Glutamatergic neuron (in vitro differentiated cells): ENCODE measurements around the gene BBS1. TPM values are rescaled to one million over a fixed set of nuclear protein-coding genes. Genes with fewer than 3 reads are reported as not detected.

ENCODE experiments used
- DNase-seq: peaks from one replicate; pipeline ENCODE4 v3.0.0; 2022
- H3K27ac Mint-ChIP-seq: one replicate; pipeline ENCODE4 v1.8.0; 2020; ENCODE audit warnings: mild to moderate bottlenecking, mixed read lengths, inconsistent platforms; ENCODE audit not compliant: unreplicated experiment
- H3K27me3 Mint-ChIP-seq: one replicate; pipeline ENCODE4 v1.8.0; 2020; ENCODE audit warnings: mild to moderate bottlenecking, moderate library complexity, mixed read lengths, inconsistent platforms; ENCODE audit not compliant: unreplicated experiment
- H3K36me3 Mint-ChIP-seq: one replicate; pipeline ENCODE4 v1.8.0; 2020; ENCODE audit warnings: mild to moderate bottlenecking, mixed read lengths, inconsistent platforms; ENCODE audit not compliant: unreplicated experiment
- H3K4me1 Mint-ChIP-seq: one replicate; pipeline ENCODE4 v1.8.0; 2020; ENCODE audit warnings: mild to moderate bottlenecking, low read depth, mixed read lengths, inconsistent platforms; ENCODE audit not compliant: unreplicated experiment
- H3K4me3 Mint-ChIP-seq: one replicate; pipeline ENCODE4 v1.8.0; 2020; ENCODE audit warnings: mild to moderate bottlenecking, mixed read lengths, inconsistent platforms; ENCODE audit not compliant: unreplicated experiment
- H3K9me3 Mint-ChIP-seq: one replicate; pipeline ENCODE4 v1.8.0; 2020; ENCODE audit warnings: mild to moderate bottlenecking, moderate library complexity, mixed read lengths, inconsistent platforms; ENCODE audit not compliant: unreplicated experiment
- total RNA-seq: library from RNA; stranded (reverse); fragmentation: NEBNext Ultra II Directional; extraction: Animal tissue kit (Norgen Biotek cat#: 25700); gene quantifications from one replicate; pipeline ENCODE4 v1.2.1, GENCODE V29; 2021; ENCODE audit not compliant: unreplicated experiment
- TF ChIP-seq, protein P1 (sequence below): fragments of 200-600 bp; sonication (generic); IDR thresholded peaks from one replicate; pipeline ENCODE4 v1.5.0; 2021; ENCODE audit not compliant: partially characterized antibody, unreplicated experiment

BBS1 gene
- total RNA-seq, 1 donor from 2014 or later, result 37.3 TPM

DNA sequence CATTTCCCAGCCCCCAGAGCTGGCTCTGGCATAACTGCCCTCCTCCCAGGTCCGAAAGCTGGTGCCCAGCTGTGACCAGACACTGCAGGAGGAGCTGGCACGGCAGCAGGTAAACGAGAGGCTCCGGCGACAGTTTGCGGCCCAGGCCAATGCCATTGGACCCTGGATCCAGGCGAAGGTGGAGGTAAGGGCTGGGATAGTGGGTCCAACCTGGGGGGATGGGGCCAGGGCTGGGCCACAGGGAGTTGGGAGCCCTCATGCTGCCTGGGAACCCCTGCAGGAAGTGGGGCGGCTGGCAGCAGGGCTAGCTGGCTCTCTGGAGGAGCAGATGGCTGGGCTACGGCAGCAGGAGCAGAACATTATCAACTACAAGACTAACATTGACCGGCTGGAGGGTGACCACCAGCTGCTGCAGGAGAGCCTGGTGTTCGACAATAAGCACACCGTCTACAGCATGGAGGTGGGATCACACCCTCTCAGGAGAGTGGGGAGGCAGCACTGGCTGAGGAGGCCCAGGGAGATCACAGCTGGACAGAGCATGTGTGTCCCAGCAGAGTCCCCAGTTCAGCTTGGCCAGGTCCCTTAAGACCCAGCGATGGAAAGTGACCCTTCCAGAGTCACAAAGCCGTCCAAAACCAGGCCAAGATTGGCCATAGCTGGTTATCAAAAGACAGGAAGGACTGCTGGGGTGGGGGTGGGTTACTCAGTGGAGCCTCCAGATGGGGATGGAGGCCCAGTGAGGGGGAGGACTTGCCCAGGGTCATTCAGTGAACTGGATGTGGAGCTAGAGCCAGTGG lies 50.9 kb downstream of the BBS1 start:
- no peaks in the 10 kb centered on the region for H3K36me3 Mint-ChIP-seq
- peak; percentile 54 for DNase-seq
- TF ChIP-seq, protein P1, sequence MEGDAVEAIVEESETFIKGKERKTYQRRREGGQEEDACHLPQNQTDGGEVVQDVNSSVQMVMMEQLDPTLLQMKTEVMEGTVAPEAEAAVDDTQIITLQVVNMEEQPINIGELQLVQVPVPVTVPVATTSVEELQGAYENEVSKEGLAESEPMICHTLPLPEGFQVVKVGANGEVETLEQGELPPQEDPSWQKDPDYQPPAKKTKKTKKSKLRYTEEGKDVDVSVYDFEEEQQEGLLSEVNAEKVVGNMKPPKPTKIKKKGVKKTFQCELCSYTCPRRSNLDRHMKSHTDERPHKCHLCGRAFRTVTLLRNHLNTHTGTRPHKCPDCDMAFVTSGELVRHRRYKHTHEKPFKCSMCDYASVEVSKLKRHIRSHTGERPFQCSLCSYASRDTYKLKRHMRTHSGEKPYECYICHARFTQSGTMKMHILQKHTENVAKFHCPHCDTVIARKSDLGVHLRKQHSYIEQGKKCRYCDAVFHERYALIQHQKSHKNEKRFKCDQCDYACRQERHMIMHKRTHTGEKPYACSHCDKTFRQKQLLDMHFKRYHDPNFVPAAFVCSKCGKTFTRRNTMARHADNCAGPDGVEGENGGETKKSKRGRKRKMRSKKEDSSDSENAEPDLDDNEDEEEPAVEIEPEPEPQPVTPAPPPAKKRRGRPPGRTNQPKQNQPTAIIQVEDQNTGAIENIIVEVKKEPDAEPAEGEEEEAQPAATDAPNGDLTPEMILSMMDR, result no peak
- peaks cover 10% of the 10 kb centered on the region for H3K9me3 Mint-ChIP-seq
- H3K4me1 Mint-ChIP-seq, result peaks cover 6% of the 10 kb centered on the region
- H3K27ac Mint-ChIP-seq, result peak overlapping the region; percentile 93
- H3K27me3 Mint-ChIP-seq, result peaks cover 8% of the 10 kb centered on the region
- peak overlapping the region; percentile 59 for H3K4me3 Mint-ChIP-seq

DNA sequence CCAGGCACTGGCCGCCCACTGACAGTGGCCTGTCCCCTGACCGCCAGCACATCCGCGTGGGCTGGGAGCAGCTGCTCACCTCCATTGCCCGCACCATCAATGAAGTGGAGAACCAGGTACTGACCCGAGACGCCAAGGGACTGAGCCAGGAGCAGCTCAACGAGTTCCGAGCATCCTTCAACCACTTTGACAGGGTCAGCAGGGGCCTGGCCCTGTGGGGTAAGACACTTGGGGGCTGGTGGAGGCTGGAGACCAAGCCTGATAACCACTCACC lies 51.5 kb downstream of the BBS1 start:
- H3K4me3 Mint-ChIP-seq, result no peak overlapping the region
- DNase-seq, result no peak
- peaks cover 10% of the 10 kb centered on the region for H3K9me3 Mint-ChIP-seq
- H3K27me3 Mint-ChIP-seq, result peaks cover 8% of the 10 kb centered on the region
- no peaks in the 10 kb centered on the region for H3K36me3 Mint-ChIP-seq
- H3K4me1 Mint-ChIP-seq, result peaks cover 6% of the 10 kb centered on the region
- TF ChIP-seq, protein P1, result no peak
- H3K27ac Mint-ChIP-seq, result no peak overlapping the region

DNA sequence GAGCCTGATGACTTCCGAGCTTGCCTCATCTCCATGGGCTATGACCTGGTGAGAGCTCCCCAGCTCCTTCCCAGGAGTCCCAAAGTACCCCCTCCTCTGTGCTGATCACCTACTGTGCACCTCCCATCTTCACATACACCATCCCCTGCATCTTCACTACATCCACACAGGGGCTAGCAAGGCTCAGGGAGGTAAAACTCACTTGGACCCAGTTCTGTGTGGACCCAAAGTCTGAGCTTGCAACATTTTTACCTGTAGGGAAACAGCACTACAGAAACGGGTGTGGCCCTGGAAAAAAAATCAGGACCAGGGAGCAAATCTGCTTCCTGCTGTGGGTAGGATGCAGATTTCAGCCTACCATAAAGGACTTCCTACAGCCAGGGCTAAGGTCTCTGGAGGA lies 51.8 kb downstream of the BBS1 start:
- DNase-seq, result no peak
- Mint-ChIP-seq H3K9me3 (peaks cover 11% of the 10 kb centered on the region), H3K4me3 (no peak overlapping the region), H3K4me1 (peaks cover 6% of the 10 kb centered on the region), H3K36me3 (no peaks in the 10 kb centered on the region), H3K27ac (no peak overlapping the region), H3K27me3 (peaks cover 8% of the 10 kb centered on the region)
- TF ChIP-seq, protein P1, result no peak

DNA sequence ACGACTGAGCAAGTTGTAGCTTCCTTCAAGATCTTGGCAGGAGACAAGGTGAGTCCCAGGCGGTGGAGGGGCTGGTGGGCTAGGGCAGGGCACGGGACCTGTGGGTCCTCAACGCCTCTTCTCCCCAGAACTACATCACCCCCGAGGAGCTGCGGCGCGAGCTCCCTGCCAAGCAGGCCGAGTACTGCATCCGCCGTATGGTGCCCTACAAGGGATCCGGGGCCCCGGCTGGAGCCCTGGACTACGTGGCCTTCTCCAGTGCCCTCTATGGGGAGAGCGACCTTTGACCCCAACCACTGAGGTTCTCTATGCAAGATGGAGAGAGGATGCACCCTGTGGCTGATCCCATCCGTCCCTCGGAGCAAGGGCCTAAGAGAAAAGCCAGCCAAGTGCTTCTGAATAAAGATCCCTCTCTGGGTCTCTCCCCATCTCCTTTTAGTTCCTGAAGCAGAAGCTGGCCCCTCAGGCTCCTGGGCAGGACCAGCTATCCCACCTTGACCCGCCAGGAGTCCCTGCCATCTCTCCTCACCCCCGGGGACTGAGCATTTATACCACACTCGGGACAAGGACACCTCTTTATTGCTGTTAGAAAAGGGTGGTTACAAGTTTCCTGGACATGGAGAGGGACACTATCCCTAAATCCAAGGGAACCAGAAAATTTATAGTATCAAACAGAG lies 52.6 kb downstream of the BBS1 start:
- Mint-ChIP-seq H3K36me3 (no peaks in the 10 kb centered on the region), H3K4me3 (no peak overlapping the region), H3K9me3 (peaks cover 12% of the 10 kb centered on the region), H3K27ac (no peak overlapping the region), H3K4me1 (peaks cover 6% of the 10 kb centered on the region), H3K27me3 (peaks cover 8% of the 10 kb centered on the region)
- no peak for DNase-seq
- TF ChIP-seq, protein P1, result no peak

DNA sequence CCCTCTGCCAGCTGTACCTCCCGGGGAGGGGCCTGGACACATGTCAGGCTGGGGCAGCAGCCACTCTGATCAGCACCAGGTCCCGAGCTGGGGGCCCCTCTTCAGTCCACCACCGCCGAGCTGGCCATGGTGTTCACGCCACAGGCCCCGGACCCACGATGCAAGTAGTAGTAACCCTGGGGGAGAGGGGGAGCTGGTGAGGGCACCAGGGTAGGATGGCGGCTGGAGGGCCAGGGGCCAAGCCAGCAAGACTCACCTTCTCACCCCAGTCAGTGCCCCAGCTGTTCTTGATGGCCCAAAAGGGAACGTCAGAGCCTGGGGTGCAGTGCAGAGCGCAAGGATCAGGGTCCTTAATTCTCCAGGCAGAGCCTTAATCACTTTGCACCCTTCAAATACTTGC lies 53.4 kb downstream of the BBS1 start:
- Mint-ChIP-seq H3K27me3 (peaks cover 8% of the 10 kb centered on the region), H3K4me3 (no peak overlapping the region), H3K9me3 (peaks cover 9% of the 10 kb centered on the region), H3K36me3 (no peaks in the 10 kb centered on the region), H3K27ac (no peak overlapping the region), H3K4me1 (peaks cover 6% of the 10 kb centered on the region)
- DNase-seq, result no peak
- TF ChIP-seq, protein P1, result no peak
